H1 (cell line): ENCODE measurements around the gene DISC1.

ENCODE experiments used
- HDAC6 ChIP-seq: IDR thresholded peaks from one replicate; pipeline ENCODE4 v1.7.1; 2012; ENCODE audit warnings: low read depth, mild to moderate bottlenecking, inconsistent platforms, low read length, moderate library complexity
- TEAD4 ChIP-seq: IDR thresholded peaks from 2 replicates; pipeline ENCODE4 v1.6.1; 2012; ENCODE audit warnings: low read depth, low read length, inconsistent platforms, mixed read lengths

GRCh38 chr1:232049335-232049734 lies 422.7 kb downstream of the DISC1 start:
- TF ChIP-seq TEAD4 (no peak), HDAC6 (no peak)
